ENCODE measurements around the gene NPAS1.
"Not testable (repeated sequence)": the region's sequence is repeated elsewhere in the genome, so short reads cannot be mapped to it uniquely, and the experiment has no call there.

The NPAS1 gene

GRCh38 chr19:46992699-46993535 is 26.7 kb upstream of the NPAS1 start:
- no peak for DNase-seq

GRCh38 chr19:46993622-46994021 is 26.0 kb upstream of the NPAS1 start:
- no peak for DNase-seq

DNA sequence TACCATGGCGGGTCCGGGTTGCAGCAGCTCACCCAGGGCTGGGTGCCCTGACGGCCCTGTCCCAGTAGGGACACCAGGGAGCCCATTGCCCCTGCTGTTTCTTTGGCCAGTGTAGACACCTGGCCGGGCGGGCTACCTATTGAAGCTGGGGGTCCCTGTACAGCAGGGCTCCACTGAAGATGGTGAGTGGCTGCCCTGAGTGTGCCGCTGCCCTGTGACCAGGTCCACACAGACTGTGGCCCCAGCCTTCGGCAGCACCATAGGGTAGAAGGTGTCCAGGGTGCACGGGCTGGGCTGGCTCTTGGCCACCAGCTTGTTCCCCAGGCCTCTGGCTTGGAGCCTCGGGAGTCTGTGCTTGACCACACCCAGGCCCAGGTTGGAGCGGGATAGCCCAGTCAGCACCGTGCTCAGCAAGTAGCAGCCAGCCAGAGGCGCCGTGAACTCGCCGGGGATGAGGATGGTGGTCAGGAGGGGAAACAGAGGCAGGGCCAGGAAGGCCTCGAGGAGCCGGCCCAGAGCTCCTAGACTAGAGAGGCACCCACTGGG is 25.4 kb upstream of the NPAS1 start:
- DNase-seq = no peak

DNA sequence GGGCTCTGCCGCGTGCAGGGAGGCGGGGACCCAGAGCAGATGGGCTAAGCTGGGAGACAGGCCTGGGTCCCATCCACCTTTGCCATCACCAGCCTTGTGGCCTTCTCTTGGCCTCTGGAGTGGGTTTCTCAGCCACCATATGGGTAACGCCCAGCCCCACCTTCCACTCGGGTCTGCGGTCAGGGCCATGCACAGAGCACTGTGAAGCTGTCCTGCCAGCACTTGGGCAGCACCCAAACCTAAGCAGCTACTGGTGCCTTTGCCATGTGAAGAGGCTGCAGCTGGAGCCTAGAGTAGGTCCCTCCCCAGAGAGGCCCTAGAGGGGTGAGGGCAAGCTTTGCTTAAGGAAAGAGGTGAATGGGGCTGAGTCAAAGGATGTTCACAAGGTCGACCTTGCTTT is 24.1 kb upstream of the NPAS1 start:
- no peak for DNase-seq

DNA sequence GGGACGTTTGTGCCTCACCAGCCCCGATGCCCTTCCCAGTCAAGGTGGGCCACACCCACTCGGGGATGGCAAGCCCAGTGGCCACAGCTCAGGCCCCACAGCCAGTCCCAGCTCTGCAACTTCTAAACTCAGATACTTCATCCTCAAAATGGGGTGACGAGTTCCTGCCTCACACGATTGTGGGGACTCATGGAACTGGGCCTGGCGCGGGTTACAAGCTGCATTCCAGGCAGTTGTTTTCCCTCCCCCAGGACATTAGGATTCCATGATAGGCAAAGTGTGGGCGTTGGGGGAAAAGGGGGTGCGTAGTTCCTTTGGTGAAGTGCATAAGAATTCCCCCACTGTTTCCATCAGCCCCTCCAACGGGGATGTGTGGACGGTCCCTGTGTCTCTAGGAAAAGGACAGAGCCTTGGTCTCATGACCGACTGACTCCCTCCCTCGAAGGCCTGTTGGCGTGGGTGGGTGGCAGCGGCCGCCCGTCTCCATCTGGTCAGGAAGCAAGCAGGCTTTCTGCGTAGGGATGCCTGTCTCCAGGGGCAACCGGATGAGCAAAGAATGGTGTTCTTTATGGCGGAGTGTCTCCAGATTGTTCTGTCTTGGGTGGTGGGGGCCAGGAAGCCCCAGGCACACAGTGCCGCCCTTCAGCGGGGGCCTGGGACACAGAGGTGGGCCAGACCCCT is 21.1 kb upstream of the NPAS1 start:
- DNase-seq = no peak

DNA sequence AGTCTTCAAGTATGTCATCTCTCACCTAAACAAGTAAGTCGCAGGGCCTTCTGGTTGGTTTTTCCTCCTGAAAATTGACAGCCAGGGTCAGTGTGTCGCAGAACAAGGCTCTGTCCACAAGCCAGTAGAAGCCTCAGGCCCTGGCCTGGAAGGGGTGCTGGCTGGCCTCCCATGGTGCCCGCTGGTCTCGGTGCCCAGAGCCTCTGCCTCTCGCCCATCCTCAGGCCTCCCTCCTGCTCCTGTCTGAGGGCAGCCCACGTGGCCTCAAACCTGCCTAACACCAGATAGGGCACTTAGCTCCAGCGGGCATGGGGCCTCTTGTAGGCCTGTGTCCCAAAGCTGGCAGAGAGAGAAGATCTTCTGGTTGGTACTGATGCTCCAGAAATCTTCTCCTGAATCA is 20.3 kb upstream of the NPAS1 start:
- DNase-seq = no peak

DNA sequence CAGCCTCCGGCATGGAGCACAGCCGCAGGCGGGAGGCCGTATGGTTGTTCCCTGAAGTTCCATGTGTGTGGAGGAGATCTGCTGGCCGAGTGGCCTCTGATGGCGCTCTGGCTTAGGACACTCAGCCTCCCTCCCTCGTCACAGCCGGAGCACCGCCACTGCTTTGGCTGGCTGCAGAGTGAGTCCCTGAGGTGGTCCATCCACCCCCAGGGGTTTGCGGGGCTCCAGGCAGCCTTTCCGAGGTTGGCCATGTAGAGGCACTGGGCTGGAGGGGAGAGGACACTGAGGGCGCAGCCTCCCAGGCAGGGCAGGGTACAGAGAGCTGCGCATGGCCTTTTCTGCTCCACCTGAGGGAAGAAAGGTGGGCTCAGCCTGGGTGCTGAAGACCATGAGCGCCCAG is 19.8 kb upstream of the NPAS1 start:
- no peak for DNase-seq

GRCh38 chr19:47000373-47000772 is 19.3 kb upstream of the NPAS1 start:
- no peak for DNase-seq

DNA sequence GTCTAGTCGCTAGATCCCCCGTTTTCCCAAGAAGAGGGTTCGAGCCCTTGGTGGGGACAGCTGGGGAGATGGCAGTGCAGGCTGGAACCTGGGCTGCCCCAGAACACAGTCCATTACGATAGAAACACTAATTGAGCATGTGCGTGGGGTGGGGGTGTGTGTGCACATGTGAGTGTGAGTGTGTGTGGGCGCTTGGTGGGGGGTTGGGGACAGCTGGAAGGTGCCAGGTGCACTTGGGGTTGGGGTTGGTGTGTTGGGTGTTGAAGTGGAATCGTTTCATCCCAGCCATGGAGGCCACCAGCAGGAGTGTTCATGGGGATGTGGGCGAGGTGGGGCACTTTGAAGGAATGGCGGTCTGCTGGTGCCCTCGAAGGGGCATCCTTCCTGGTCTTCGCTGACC is 18.1 kb upstream of the NPAS1 start:
- no peak for DNase-seq

- DNase-seq = no peak
Measured at GRCh38 chr19:47002106-47002766, 17.4 kb upstream of the NPAS1 start.

GRCh38 chr19:47002853-47003610 is 16.6 kb upstream of the NPAS1 start:
- no peak for DNase-seq

GRCh38 chr19:47003611-47004465 is 15.8 kb upstream of the NPAS1 start:
- DNase-seq = no peak

DNA sequence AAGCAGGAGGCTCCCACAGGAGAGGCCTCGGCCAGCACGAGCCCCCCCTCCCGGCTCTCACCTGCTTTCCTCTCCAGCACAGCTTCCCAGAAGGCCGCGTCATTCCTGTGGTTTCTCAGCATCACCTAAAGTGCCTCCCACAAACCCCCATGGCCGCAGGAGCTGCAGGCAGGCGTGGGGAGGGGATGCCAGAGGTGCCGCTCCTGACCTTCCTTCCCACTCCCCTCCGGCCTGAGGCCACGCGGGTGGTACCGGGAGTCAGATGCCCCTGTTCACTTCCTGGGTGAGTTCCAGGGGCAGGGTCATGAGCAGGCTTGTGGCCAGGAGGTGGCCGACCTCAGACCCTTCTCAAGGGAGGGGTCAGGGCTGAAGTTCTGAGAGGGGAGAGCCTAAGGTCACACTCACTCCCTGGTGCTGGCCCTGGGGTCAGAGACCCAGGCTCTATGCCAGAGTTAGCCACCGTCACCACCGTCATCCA is 14.4 kb upstream of the NPAS1 start:
- no peak for DNase-seq

DNA sequence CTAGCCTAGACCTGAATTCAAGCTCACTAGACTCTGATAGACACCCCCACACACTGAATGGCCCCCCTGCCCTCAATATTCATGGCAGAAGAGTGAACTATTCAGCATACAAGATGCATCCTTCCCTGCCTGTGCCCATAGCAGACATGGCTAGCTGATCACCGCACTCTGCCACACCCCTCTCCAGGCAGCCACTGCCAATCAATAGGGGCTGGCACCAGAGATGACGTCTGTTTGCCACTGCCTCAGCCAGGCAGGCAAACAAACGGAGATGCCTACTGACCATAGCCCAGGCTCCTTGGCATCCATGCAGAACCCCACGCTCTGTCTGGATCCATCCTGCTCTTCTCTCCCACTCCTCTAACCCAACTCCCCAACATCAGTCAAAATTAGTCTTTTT is 13.8 kb upstream of the NPAS1 start:
- DNase-seq = no peak

DNA sequence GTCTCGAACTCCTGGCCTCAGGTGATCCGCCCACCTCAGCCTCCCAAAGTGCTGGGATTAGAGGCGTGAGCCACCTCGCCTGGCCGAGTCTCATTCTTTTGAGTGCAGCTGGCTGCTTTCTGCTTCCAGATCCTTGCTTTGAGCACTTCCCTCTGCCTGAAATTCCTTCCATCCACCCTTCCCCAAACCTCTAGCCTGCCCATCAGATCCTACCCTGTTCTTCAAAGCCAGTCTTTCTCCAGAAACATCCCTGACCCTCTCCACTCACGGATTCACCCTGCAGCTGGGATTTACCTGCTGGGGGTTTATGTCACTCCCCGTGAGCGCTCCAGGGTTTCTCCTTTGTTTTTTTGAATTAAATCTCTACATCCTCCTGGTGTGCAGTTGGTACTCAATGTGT is 13.1 kb upstream of the NPAS1 start:
- DNase-seq = no peak

GRCh38 chr19:47010549-47010948 is 9.1 kb upstream of the NPAS1 start:
- DNase-seq = not testable (repeated sequence)

DNA sequence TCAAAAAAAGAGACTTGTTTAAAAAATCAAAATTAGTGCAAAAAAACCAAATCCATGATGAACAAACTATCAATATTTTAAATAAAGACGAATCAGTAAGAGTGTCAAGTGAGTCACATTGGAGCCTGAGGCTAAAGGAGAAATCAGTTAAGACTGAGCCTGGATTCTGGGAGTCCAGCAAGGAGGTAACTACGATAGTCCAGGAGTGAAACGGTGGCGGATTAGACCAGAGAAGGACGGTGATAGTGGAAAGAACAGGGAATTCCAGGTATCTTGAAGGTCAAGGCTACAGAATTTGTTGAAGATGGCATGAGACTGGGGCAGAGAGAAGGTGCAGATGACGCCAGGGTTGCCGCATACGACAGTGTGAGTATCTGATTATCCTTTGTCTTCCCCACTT is 7.0 kb upstream of the NPAS1 start:
- no peak for DNase-seq

DNA sequence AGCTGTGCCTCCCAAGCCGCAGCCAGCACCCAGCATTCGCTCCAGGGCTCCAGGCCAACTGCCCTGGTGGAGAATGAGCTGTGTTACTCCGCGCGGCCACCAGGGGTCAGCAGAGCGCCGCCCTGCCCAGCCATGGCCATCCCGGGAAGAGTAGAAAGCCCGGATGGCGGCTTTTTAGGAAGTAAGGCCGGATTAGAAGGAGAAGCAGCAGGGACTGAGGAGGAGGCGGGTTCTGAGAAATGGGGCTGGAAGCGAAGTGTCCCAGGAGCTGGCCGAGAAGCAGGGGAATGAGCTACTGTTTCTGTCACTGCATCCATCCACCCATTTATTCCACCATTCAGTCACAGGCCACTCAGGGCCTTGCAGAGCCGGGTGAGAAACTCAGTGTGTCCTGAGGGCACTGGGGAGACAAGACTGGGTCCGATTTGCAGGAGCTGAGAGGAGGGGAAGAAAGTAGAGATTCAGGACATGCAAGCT is 6.6 kb upstream of the NPAS1 start:
- no peak for DNase-seq

DNA sequence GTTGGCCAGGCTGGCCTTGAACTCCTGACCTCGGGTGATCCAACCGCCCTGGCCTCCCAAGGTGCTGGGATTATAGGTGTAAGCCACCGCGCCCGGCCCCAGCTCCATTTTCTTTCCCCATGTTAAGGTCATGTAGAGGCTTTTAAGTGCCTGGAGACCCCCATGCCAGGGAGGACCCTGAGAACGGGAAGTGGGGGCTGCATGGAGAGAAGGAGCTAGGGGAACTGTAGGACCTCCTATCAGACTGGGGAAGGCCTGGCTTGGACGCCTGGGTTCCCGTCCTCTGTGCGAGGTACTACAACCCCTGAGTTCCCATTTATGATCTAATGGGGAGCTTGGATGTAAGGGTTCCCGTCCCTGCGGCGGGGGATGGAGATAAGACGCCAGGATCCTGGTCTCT is 714 bp upstream of the NPAS1 start:
- DNase-seq = no peak

DNA sequence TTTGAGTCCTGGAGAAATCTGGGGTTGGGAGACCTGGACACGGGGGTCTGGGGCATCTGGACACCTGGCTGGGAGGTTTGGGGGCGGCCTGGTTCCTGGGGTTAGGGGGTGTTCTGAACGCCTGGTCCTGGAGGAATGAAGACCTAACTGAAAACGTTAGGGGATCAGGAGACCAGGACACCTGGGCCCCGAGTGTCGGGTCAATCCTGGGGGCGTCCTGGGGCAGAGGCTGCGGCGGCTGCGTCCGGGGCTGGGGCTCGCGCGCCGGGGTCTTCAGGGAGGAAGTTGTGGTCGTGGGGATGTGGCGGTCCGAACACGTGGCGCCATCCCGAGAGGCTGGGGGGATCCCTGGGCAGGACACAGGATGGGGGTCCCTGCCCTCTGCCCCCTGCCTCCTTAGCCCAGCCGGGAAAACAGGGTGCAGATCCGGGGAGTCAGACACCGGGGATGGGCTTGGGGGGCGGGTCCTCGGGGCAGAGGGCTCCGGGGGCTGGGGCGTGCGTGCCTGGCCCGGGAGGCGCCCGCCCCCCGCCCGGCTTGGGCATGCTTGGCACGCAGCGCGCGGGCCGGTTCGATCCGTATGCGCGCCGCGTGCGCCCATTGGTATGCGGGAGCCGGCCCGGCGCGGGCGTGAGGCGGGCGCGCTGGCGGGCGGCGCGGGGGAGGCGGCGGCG is 632 bp downstream of the NPAS1 start:
- no peak for DNase-seq

GRCh38 chr19:47020992-47021496 is 1.4 kb downstream of the NPAS1 start:
- DNase-seq = no peak
